Measurements from ENCODE around the gene SQSTM1.
A peak's percentile ranks its signal among the peaks of the same experiment; 100 is the strongest.

The SQSTM1 gene

DNA sequence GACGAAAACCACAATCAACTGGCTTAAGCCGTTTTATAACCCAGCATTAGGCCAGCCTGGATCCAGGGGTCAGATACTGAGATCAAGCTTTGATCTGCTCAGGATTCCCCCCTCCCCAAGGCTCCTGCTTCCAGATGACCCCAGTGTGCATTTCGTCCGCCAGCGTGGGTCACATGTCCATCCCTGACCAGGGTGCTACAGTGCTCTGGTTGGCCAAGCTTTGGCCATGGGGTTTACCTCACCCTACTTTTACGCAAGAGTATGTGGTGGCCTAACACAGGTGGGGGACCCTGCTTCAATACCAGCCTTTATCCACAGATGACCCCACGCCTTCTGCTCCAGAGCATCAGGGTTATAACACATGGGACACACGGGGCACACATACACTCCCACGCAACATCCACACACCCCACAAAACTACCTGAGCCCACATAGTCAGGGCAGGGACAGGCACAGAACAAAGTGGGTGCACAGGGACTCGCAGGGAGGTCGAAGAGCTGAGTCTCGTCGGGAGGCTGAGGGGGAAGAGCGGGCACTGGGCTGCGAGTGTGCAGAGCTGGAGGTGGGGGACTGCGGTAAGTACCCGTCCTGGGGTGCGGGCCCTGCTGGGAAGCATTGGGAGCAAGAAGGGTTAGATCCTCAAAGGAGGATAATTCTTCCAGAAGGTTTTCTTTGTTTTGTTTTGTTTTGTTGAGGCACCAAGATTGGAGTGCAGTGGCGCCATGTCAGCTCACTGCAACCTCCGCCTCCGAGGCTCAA, 5.0 kb upstream of the SQSTM1 start:
- in situ Hi-C loops (cut with HindIII; ENCODE audit: low sequenced_read_pairs) = no loop called here
- DNase-seq (ENCODE audit: low read depth) = no peak
- TF ChIP-seq, protein P1, sequence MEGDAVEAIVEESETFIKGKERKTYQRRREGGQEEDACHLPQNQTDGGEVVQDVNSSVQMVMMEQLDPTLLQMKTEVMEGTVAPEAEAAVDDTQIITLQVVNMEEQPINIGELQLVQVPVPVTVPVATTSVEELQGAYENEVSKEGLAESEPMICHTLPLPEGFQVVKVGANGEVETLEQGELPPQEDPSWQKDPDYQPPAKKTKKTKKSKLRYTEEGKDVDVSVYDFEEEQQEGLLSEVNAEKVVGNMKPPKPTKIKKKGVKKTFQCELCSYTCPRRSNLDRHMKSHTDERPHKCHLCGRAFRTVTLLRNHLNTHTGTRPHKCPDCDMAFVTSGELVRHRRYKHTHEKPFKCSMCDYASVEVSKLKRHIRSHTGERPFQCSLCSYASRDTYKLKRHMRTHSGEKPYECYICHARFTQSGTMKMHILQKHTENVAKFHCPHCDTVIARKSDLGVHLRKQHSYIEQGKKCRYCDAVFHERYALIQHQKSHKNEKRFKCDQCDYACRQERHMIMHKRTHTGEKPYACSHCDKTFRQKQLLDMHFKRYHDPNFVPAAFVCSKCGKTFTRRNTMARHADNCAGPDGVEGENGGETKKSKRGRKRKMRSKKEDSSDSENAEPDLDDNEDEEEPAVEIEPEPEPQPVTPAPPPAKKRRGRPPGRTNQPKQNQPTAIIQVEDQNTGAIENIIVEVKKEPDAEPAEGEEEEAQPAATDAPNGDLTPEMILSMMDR (IDR thresholded peaks at IDR 0.05; ENCODE audit: low read depth, low read length, missing control alignments) = no peak
- H3K4me3 ChIP-seq (ENCODE audit: low read depth, low read length) = no peak overlapping the region

DNA sequence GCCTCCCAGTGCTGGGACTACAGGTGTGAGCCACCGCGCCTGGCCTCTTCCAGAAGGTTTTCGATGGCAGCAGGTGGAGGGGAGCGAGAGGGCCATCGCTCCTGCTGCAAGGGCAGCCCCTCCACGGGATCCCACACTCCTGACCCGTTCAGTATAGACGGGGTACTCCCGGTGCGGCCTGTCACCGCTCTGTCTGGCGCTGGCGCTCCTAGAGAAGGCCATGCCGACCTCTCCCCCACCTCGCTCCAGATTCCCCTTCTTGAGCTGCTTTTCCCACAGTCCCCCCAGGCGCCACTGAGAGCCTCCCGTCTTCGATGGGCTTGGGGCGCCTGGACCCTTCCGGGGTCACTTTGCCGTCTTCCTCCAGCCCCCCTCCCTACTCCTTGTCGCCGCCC, 4.3 kb upstream of the SQSTM1 start:
- H3K4me3 ChIP-seq (ENCODE audit: low read depth, low read length) = peak overlapping the region; percentile 25
- in situ Hi-C loops (cut with HindIII; ENCODE audit: low sequenced_read_pairs) = no loop called here
- no peak for DNase-seq (ENCODE audit: low read depth)
- TF ChIP-seq, protein P1 (IDR thresholded peaks at IDR 0.05; ENCODE audit: low read depth, low read length, missing control alignments) = no peak

DNA sequence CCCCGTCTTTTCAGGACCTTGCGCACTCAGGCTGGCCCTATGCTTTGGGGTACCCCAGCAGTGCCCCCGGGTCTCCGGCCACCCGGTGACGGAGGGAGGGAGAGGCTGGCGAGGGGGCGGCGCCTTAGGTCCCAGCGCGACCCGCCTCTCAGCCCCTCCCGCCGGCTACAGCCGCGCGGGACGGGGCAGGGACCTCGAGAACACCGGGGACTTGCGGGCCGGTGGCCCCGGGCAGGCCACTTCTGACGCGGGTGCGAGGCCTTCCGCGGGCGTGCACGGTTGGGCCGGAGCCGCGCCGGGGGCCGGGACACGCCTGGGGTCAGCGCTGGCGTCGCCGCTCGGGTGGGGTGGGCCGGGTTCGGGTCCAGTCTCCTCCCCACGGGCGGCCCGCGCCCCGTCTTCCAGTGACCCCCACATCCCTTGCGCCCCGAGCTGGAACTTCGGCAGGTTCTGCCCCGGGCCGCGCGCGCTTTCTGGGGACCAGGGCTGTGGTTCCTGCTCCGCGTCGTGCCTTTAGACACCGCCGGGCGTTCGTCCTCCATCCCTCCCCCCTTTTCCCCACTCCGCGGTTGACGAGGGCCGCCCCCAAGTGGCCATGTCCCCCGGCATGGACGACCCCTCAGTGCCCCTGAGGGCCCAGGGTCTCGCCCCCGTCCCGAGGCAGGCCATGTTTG, 3.8 kb upstream of the SQSTM1 start:
- in situ Hi-C loops (cut with HindIII; ENCODE audit: low sequenced_read_pairs) = no loop called here
- peak overlapping the region; percentile 25 for H3K4me3 ChIP-seq (ENCODE audit: low read depth, low read length)
- DNase-seq (ENCODE audit: low read depth) = no peak
- TF ChIP-seq, protein P1 (IDR thresholded peaks at IDR 0.05; ENCODE audit: low read depth, low read length, missing control alignments) = no peak

DNA sequence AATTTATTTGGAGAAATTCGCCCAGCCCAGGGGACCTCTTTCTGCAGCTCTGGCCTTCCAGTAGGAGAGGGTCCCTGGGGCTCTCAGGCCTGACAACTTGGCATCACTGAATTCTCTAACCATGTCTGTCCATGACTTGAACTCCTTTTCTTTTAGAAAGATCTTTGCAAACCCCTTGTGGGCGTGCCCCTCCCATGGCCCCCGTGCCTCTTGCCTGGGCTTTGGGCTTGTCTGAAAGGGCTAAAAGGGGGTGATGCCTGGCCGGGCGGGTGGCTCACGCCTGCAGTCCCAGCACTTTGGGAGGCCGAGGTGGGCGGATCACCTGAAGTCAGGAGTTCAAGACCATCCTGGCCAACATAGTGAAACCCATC, 3.2 kb upstream of the SQSTM1 start:
- TF ChIP-seq, protein P1 (IDR thresholded peaks at IDR 0.05; ENCODE audit: low read depth, low read length, missing control alignments) = no peak
- no peak for DNase-seq (ENCODE audit: low read depth)
- no peak overlapping the region for H3K4me3 ChIP-seq (ENCODE audit: low read depth, low read length)
- in situ Hi-C loops (cut with HindIII; ENCODE audit: low sequenced_read_pairs) = no loop called here

DNA sequence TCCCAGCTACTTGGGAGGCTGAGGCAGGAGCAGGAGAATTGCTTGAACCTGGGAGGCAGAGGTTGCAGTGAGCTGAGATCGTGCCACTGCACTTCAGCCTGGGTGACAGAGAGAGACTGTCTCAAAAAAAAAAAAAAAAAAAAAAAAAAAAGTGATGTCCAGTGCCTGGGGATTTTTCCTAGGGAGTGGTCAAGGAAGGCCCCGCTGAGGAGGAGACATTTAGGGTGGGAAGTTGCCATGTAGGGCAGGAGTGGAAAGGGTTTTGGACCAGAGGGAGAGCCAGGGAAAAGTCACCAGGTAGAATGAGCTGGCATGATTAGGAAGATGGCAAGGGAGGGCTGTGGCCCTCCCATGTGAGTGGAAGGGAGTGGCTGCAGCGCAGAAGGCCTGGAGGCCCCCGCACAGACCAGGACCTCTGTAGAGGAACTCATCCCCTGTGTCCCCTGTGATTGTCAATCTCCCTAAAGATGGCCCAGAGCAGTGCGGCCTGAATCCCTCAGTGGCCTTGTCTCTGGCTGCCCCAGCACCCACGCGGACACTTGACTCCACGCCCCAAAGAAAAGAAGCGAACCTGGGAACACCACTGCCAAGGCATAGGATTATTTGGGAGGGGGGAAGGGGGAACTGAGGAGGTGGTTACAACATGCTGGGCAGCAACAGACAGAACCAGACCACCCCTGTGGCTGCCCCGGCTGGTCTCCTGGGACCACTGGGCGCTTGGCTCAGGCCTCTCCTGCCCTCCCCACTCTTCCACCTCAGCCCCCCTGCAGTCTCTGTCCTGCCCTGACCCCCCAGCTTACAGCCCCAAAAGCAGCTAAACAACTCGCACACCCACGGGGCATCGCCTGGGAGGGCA, 2.6 kb upstream of the SQSTM1 start:
- peak overlapping the region; percentile 10 for H3K4me3 ChIP-seq (ENCODE audit: low read depth, low read length)
- in situ Hi-C loops (cut with HindIII; ENCODE audit: low sequenced_read_pairs) = no loop called here
- TF ChIP-seq, protein P1 (IDR thresholded peaks at IDR 0.05; ENCODE audit: low read depth, low read length, missing control alignments) = no peak
- no peak for DNase-seq (ENCODE audit: low read depth)

DNA sequence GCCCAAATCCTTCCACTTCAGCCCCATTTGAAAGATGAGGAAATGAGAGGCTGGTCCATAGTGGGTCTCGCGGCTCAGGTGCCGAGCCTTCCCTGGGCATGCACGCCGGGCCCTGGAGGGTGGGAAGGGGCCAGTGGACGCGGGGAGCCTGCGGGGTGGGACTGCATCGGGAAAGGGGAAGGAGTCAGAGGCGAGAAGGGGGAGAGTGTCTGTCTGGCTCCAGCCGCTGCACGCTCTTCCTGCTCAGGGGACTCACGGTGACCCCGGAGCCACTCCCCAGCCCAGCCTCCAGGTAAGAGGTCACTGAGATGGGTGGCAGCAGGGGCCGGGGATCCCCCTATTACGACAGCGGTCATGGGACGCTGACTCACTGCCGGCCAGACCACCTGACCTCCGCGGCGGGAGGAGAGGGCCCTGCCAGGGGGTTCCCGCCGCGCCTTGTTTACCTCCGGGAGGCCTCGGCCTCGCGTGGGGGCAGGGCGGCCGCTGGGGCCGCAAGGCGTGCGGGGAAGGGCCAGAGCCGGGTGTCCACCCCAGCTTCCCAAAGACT, 1.9 kb upstream of the SQSTM1 start:
- H3K4me3 ChIP-seq (ENCODE audit: low read depth, low read length) = peak overlapping the region; percentile 10
- in situ Hi-C loops (cut with HindIII; ENCODE audit: low sequenced_read_pairs) = no loop called here
- peak; percentile 76 for DNase-seq (ENCODE audit: low read depth)
- TF ChIP-seq, protein P1 (IDR thresholded peaks at IDR 0.05; ENCODE audit: low read depth, low read length, missing control alignments) = no peak

Measured in astrocyte of the cerebellum (primary cell).